Breast epithelium (tissue), 3 donors: Measurements from ENCODE around the gene ANKS1B.

Experiments
- CTCF ChIP-seq, 3 donors: fragments of 450-650 bp; IDR thresholded peaks; one replicate each; pipeline ENCODE4 v1.5.1; 2016 to 2017; ENCODE audit warnings: antibody characterized with exemption in 3 of 3, mild to moderate bottlenecking in 3 of 3, moderate library complexity in 3 of 3
- POLR2A ChIP-seq: fragments of 450-650 bp; IDR thresholded peaks from one replicate; pipeline ENCODE4 v1.6.1; 2016; ENCODE audit warnings: antibody characterized with exemption, mild to moderate bottlenecking, moderate library complexity
- POLR2AphosphoS5 ChIP-seq, 3 donors: sonication (generic); formaldehyde crosslinking; IDR thresholded peaks; one replicate each; pipeline ENCODE4 v1.6.1; 2017; ENCODE audit warnings: antibody characterized with exemption in 3 of 3

GRCh38 chr12:98939926-98940325, 1044.8 kb downstream of the ANKS1B start:
- no peak for TF ChIP-seq CTCF (IDR thresholded peaks at IDR 0.05)
- no peak for TF ChIP-seq POLR2A
- no peak for TF ChIP-seq POLR2AphosphoS5 (IDR thresholded peaks at IDR 0.05)
